ENCODE measurements around the gene NAT8L. TPM values are rescaled to one million over a fixed set of nuclear protein-coding genes. Genes with fewer than 3 reads are reported as not detected.
"Not testable (repeated sequence)": the region's sequence is repeated elsewhere in the genome, so short reads cannot be mapped to it uniquely, and the experiment has no call there.

NAT8L gene
- total RNA-seq: 0.05 TPM

DNA sequence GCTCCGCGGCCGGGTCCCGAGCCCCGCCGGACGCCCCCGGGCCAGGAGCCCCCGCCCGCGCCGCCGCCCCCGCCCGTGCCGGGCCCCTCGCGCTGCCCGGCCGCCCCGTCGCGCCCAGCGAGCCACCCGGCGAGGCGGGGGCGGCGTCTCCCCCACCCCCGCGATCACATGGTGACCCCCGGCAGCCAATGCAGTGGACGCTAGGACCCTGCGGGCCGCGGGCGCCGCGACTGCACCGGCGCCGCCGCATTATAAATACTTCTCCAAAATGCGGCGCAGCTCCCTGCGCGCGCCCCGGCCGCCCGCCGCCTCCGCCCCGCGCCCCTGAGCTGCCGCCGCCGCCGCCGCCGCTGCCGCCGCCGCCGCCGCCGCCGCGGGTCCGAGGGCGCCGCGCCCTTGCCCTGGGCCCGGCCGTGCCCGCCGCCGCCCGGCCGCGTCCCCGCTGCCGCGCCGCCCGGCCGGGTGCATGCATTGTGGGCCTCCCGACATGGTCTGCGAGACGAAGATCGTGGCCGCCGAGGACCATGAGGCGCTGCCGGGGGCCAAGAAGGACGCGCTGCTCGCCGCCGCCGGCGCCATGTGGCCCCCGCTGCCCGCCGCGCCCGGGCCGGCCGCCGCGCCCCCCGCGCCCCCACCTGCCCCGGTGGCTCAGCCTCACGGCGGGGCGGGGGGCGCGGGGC is at the start of gene NAT8L:
Gene NAT8L, plus strand, starts transcription at position 282 of the 680 bp plus-strand sequence. Its CDS starts 185 bp downstream, at position 467.
- peak; percentile 23 for ATAC-seq

GRCh38 chr4:2009651-2010233 is 49.4 kb upstream of the NAT8L start:
- DNase-seq (ENCODE audit: low spot score): peak; percentile 77
- ATAC-seq: peak; percentile 65

More for the DNA sequence above, at the start of gene NAT8L:
- DNase-seq (ENCODE audit: low spot score): no peak

- DNase-seq (ENCODE audit: low spot score) (no peak), ATAC-seq (no peak)
Measured at GRCh38 chr4:2011583-2011982, 47.5 kb upstream of the NAT8L start.

- ATAC-seq (no peak), DNase-seq (ENCODE audit: low spot score) (no peak)
Measured at GRCh38 chr4:2015008-2015407, 44.1 kb upstream of the NAT8L start.

- ATAC-seq: not testable (repeated sequence)
Measured at GRCh38 chr4:2021358-2022018, 37.6 kb upstream of the NAT8L start.

DNA sequence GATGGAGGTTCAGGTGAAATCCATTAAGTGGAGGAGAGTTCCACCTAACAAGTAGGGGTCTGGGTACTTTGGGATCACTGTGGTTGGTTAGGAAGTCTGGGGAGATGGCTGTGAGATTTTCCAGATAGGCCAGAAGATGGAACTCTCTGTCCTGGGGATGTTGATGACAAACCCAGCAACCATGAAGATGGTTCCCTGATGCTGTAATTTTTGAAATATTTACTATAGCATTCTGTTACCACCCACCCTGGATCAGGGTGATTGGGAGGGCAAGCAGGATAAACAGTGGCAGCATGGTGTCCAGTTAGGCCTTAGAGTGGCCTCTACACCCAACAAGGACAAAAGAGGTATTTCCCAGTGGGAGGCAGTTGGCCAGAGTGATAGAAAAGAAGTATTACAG is 34.4 kb upstream of the NAT8L start:
- no peak for DNase-seq (ENCODE audit: low spot score)
- no peak for ATAC-seq

More at GRCh38 chr4:2021358-2022018, 37.6 kb upstream of the NAT8L start:
- DNase-seq (ENCODE audit: low spot score): not testable (repeated sequence)

DNA sequence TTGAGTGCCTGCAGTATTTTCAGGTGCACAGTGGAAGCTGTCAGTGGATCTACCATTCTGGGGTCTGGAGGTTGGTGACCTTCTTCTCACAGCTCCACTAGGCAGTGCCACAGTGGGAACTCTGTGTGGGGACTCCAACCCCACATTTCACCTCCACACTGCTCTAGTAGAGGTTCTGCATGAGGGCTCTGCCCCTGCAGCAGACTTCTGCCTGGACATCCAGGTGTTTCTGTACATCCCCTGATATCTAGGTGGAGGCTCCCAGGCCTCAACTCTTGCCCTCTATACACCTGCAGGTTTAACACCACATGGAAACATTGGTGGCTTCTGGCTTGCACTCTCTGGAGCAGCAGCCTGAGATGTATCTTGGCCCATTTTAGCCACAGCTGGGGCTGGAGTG is 33.3 kb upstream of the NAT8L start:
- ATAC-seq: no peak
- no peak for DNase-seq (ENCODE audit: low spot score)

DNA sequence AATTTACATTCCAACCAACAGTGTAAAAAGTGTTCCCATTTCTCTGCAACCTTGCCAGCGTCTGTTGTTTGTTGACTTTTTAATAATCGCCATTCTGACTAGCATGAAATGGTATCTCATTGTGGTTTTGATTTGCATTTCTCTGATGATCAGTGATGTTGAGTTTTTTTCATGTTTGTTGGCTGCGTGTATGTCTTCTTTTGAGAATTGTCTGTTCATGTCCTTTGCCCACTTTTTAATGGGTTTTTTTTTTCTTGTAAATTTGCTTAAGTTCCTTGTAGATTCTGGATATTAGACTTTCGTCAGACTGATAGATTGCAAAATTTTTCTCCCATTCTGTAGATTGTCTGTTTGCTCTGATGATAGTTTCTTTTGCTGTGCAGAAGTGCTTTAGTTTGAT is 32.0 kb upstream of the NAT8L start:
- DNase-seq (ENCODE audit: low spot score); ATAC-seq: not testable (repeated sequence)

- ATAC-seq; DNase-seq (ENCODE audit: low spot score): not testable (repeated sequence)
Measured at GRCh38 chr4:2031161-2031560, 28.0 kb upstream of the NAT8L start.

GRCh38 chr4:2036327-2036726 is 22.8 kb upstream of the NAT8L start:
- ATAC-seq (no peak), DNase-seq (ENCODE audit: low spot score) (no peak)

- DNase-seq (ENCODE audit: low spot score) (no peak), ATAC-seq (no peak)
Measured at GRCh38 chr4:2036866-2037265, 22.3 kb upstream of the NAT8L start.

DNA sequence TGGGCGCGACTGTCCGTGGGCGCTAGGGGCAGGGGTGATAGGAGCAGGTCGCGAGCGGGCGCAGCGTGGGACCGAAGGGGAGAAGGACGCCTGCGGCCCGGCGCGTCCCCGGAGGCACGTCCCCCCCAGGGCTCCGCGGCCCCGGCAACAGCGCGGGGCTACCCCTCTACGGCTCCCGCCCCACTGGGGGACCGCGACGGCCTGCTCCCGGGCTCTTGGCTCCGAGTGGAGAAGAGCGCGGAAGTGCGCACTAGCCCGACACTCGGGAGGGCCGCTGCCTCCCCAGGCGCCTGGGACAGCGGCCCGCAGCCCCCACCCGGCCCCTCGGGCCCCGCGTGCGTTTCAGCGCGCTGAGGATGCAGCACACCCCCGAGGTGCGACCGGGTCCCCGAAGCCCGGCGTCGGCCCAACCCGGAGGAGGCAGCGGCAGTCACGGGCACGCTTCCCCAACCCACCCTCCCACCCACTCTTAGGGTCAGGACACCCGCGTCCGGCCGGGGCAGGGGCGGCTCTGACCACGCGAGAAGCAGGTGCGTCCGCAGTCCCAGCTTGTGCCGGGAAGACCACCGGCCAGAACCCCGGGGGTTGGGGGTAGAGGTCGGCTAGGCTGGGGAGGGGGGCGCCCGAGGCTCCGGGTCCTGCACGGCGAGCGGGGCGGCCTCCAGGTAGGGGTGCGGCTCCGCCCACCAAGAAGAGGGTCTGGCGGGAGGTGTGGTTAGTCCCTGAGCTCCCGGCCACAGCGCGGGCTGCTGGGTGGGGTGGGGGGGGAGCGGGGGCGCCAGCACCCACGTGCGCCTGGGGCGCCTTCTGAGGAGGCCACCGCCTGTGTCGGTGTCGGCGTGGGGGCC is 18.5 kb upstream of the NAT8L start:
- ATAC-seq: peak; percentile 11

GRCh38 chr4:2041239-2042130 is 17.6 kb upstream of the NAT8L start:
- peak; percentile 71 for ATAC-seq
- DNase-seq (ENCODE audit: low spot score): peak; percentile 70

More for the DNA sequence above, 18.5 kb upstream of the NAT8L start:
- DNase-seq (ENCODE audit: low spot score): no peak

- no peak for DNase-seq (ENCODE audit: low spot score)
- peak; percentile 40 for ATAC-seq
Measured at GRCh38 chr4:2042204-2042946, 16.8 kb upstream of the NAT8L start.

- DNase-seq (ENCODE audit: low spot score): no peak
- ATAC-seq: no peak
Measured at GRCh38 chr4:2042947-2043395, 16.2 kb upstream of the NAT8L start.

- no peak for ATAC-seq
- DNase-seq (ENCODE audit: low spot score): no peak
Measured at GRCh38 chr4:2043396-2044118, 15.6 kb upstream of the NAT8L start.

DNA sequence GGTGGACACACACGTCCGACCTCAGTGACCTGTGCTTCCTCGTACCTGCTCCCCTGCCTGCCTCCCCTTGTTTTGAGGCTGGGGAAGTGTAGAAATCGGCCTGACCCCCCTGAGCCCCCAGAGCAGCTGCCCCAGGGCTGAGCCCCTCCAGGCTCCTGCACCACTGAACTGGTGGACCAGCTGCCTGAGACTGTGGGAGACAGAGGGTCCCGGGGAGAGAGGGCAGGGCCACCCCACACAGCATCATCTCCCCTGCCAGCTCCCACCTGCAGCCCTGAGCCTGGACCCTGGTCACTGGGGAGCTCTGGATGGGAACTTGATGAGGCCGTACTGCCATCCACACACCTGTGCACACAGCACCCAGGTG is 15.0 kb upstream of the NAT8L start:
- ATAC-seq (no peak), DNase-seq (ENCODE audit: low spot score) (no peak)

Data from left lobe of liver (tissue), 2 donors.